Ammon's horn (tissue), 1 donor: Measurements from ENCODE around the gene ARHGAP36.

ENCODE experiments used
- DNase-seq: peaks from one replicate; pipeline ENCODE4 v3.0.0-alpha.2; 2016; ENCODE audit warnings: low spot score

Gene ARHGAP36

GRCh38 chrX:131058136-131058868 lies at the start of gene ARHGAP36:
Gene ARHGAP36 (plus strand): TSS chrX:131058346. CDS start chrX:131081666, 23,320 bp downstream.
- no peak for DNase-seq

GRCh38 chrX:131010186-131010585 lies 48.0 kb upstream of the ARHGAP36 start:
- no peak for DNase-seq

- no peak for DNase-seq
These were observed 32.8 kb upstream of the ARHGAP36 start for GRCh38 chrX:131025336-131025735.

- DNase-seq = no peak
These were observed 25.6 kb upstream of the ARHGAP36 start for GRCh38 chrX:131032354-131033230.

GRCh38 chrX:131034063-131034462 lies 24.1 kb upstream of the ARHGAP36 start:
- no peak for DNase-seq

GRCh38 chrX:131040781-131041180 lies 17.4 kb upstream of the ARHGAP36 start:
- DNase-seq = no peak

GRCh38 chrX:131041667-131042066 lies 16.5 kb upstream of the ARHGAP36 start:
- DNase-seq = no peak

GRCh38 chrX:131045726-131046125 lies 12.4 kb upstream of the ARHGAP36 start:
- DNase-seq = no peak

GRCh38 chrX:131046596-131046995 lies 11.6 kb upstream of the ARHGAP36 start:
- no peak for DNase-seq

GRCh38 chrX:131047180-131047579 lies 11.0 kb upstream of the ARHGAP36 start:
- no peak for DNase-seq

GRCh38 chrX:131053076-131053475 lies 5.1 kb upstream of the ARHGAP36 start:
- DNase-seq = no peak

- DNase-seq = no peak
These were observed 3.2 kb upstream of the ARHGAP36 start for GRCh38 chrX:131054906-131055305.

- DNase-seq = no peak
These were observed 440 bp upstream of the ARHGAP36 start for GRCh38 chrX:131057706-131058105.

GRCh38 chrX:131059246-131059645 lies 1.1 kb downstream of the ARHGAP36 start:
- DNase-seq = no peak

- DNase-seq = no peak
These were observed 2.0 kb downstream of the ARHGAP36 start for GRCh38 chrX:131060147-131060546.

- peak; percentile 35 for DNase-seq
These were observed 3.2 kb downstream of the ARHGAP36 start for GRCh38 chrX:131061306-131061705.

- DNase-seq = no peak
These were observed 5.5 kb downstream of the ARHGAP36 start for GRCh38 chrX:131063613-131064012.

GRCh38 chrX:131066237-131066636 lies 8.1 kb downstream of the ARHGAP36 start:
- no peak for DNase-seq

- DNase-seq = no peak
These were observed 9.1 kb downstream of the ARHGAP36 start for GRCh38 chrX:131067216-131067615.

- DNase-seq = no peak
These were observed 9.9 kb downstream of the ARHGAP36 start for GRCh38 chrX:131067846-131068745.

GRCh38 chrX:131068945-131069719 lies 11.0 kb downstream of the ARHGAP36 start:
- peak; percentile 40 for DNase-seq
